Fibroblast of skin of right biceps (primary cell): ENCODE results near the gene TWF2.

Experiments
- DNase-seq: peaks from one replicate; pipeline ENCODE4 v3.0.0-alpha.2; 2013

TWF2 gene

DNA sequence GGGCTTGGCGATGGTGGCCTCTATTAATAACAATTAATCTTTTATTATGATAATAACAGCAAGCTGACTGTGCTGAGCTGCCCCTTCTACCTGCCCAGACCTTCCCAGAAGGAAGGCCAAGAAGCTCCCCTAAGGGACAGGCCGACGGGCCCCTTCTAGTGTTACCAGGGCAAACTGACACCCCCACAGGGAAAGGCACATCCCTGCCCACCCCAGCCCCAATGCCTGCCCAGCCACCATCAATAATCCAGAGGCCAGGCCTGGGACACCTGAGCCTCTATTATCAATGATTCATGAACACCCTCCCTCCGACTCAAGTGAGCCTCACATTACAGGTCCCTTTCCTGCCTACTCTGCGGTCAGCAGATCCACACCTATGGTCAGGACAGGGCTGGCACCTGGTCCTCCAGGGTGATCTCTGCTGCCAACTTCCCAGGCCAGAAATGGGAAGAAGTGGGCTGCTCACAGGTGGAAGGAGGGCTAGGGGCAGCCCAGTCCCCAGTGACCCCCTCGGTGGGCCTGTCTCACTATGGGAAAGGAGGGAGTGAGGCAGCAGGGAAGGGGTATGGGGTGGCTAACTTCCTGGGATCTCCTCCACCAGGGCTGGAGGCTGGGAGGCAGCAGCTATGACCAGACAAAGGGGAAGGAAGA, 1.8 kb downstream of the TWF2 start:
- DNase-seq = no peak

- no peak for DNase-seq
Observed at GRCh38 chr3:52236424-52236886, 2.5 kb downstream of the TWF2 start.

DNA sequence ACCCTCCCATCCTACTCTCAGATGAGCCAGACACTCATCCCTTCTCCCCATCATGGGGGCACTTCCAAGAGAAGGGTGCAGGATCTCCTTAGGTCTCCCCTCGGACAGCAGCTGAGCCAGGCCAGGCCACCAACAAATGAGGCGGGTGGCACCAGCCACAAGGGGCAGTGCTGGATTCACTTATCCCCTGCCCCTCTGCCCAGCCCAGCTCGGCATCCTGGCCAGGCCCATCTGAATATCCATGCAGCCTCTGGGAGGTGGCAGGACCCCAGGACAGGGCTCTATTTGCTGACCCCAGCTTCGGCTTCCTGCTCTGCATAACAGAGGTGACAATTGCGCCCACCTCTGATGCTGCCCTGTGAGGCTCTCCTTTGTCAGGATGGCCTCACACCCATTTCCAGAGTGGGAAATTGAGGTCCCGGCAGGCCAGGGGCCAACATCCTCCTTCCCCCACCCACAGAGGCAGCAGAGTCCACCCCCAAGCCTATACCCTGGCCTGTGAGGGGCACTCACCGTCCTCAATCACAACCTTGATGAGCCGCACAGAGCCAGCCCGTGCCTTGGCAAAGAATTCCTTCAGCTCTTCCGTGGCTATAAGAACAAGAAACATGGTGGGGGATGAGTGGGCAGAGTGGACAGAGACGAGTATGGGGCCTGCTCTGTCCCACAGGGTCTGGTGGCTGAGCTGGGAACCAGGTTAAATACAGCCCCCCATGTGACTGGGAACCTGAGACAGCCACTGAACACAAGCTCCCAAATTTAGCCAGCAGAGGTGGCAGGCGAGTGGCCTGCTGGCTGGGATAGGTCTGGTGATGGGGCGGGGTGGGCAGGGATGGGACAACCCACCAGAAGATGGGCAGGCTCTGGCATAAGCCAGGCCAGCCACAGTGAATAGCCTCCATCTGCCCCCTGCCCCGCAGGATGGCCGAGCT, 4.2 kb downstream of the TWF2 start:
- DNase-seq = no peak

DNA sequence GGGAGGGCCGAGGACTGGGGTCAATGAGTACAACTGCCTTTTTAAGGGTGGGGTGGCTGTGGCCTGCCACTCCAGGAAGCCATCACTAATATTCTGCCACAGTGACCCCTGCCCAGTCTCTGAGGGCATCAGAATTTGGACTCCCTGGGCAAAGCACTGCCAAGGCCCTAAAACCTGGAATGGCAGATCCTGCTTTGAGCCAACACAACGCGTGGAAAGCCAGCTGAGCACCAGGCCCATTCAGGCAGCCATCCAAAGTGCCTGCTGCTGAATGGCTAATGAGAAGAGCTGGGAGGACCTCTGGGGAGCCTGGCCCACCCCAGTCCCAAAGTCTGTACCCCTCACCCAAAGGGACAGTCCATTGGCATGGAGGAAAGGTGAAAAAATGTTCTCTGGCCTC, 5.0 kb downstream of the TWF2 start:
- DNase-seq = no peak

DNA sequence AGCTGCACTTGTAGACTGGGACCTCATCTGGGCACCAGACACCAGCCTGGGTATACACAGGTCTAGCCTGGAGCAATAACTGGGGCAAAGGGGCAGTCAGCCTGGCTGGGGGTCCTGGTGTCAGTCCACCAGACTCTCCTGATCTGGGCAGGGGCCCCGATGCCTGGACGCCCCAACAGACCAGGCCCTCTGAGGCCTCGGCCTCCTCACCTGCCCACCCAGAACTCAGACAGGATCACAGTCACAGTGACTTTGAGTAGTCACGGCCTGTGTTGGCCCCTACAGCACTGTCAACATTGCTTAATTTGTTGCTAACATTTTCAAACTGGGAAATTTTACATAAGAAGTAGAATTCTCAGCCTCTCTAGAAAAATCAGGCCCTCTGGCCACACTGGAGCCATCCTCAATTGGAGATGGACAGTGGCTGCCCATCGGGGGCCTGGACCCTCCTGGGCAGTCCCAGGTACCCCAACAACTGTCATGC, 5.8 kb downstream of the TWF2 start:
- DNase-seq = no peak

GRCh38 chr3:52232279-52233107, 6.5 kb downstream of the TWF2 start:
- no peak for DNase-seq

DNA sequence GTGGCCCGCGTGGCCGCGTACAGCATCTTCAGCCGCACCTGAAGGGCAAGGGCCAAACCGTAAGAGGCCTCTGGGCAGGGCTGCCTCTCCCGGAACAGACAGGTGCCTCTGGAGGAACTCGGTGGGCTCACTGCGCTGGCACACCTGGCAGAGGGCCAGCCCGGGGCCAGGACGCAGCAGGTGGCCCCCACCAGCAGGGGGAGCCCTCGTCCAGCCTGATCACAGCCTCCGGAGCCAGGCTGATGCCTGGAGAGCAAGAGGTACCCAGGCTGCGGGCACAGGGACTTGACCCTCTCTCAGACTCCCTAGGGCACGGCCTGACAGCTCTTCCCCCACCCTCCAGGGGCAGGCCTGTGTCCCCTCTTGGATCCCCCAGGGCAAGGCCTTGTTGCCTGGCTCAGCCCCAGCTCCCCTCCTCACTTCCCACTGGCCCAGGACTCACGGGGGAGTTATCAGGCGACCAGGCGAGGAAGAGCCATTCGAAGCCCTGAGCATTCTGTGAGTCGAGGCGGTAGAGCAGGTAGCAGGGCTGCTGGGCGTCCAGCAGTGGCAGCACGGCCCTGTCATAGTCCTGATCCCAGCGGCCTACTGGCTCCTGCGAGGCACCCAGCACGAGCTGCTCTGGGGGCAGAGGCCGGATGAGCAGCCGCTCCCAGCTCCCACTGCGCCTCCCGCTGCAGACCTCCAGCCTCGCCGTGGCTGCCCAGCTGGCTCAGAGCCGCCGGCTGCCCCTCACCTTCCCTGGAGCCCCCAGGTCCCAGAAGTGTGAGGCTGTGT, 7.3 kb downstream of the TWF2 start:
- peak; percentile 49 for DNase-seq

DNA sequence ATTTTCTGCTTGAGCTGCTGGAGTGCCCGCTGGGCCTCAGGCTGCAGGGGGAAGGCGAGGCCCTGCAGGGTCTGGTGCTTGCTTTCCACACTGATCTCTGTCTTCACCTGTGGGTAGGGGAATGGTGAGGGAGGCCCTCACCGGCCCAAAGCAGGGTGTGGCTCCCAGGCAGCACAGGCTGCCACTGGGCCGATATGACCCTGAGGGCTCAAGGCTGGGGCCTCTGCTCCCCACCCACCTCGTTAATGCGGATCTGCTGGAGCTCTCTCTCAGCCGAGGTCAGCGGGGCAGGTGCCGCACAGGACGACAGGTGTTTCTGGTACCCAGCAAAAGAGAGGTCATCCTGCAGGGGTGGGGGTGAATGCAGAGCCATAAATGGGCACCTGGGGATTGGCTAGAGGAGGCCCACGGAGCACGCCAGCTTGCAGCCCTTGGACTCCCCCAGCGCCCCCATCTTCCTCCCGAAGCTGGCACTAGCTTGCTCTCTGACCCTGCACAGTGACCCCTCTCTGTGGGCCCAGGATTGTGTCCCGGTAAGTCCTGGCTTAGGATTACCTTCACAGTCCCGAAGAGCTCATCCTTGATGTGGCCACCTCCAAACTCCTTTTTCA, 8.0 kb downstream of the TWF2 start:
- no peak for DNase-seq

- no peak for DNase-seq
Observed at GRCh38 chr3:52230461-52230860, 8.5 kb downstream of the TWF2 start.

- no peak for DNase-seq
Observed at GRCh38 chr3:52229656-52230055, 9.3 kb downstream of the TWF2 start.

DNA sequence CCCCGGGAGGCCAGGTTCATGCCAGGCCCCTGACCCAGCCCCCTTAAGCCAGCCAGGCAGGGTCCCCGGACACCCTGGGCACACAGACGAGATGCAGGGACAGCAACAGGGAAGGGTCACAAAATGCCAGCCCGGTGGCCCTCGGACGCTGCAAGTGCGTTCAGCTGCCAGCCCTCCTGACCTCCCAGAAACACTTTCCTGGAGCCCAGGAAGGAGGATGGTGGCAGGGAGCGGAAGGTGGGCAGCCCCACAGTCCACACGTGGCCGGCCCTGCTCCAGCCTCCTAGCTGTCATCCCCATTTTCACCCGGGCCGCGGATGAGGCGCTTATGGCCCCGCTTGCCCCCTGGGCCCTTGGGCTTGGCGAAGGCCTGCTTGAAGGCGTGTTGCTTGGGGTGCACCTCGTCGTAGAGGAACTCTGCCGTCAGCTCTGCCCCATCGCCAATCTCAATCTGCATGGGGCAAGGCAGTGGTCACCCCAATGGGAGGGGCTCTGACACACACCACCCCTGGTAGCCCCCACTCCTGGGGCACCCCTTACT, 10.1 kb downstream of the TWF2 start:
- DNase-seq = no peak

GRCh38 chr3:52228266-52228665, 10.7 kb downstream of the TWF2 start:
- no peak for DNase-seq

DNA sequence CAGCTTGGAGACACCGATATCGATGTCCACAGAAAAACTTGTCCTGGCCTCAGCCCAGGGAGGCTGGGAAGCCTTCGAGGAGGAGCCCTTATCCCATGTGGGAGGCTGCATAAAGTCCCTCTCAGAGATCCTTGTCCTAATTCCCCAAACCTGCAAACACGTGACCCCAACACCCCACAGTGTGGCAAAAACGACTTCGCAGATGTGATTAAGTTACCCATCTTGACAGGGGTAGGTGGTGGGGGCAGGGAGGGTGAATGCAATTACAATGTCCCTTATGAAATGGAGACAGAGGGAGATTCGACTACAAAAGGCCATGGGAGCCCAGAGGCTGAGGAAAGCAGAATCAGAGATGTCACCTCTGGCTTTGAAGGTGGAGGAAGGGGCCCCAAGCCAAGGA, 11.2 kb downstream of the TWF2 start:
- no peak for DNase-seq

GRCh38 chr3:52227117-52227516, 11.8 kb downstream of the TWF2 start:
- DNase-seq = no peak

GRCh38 chr3:52226229-52226817, 12.6 kb downstream of the TWF2 start:
- DNase-seq = no peak

DNA sequence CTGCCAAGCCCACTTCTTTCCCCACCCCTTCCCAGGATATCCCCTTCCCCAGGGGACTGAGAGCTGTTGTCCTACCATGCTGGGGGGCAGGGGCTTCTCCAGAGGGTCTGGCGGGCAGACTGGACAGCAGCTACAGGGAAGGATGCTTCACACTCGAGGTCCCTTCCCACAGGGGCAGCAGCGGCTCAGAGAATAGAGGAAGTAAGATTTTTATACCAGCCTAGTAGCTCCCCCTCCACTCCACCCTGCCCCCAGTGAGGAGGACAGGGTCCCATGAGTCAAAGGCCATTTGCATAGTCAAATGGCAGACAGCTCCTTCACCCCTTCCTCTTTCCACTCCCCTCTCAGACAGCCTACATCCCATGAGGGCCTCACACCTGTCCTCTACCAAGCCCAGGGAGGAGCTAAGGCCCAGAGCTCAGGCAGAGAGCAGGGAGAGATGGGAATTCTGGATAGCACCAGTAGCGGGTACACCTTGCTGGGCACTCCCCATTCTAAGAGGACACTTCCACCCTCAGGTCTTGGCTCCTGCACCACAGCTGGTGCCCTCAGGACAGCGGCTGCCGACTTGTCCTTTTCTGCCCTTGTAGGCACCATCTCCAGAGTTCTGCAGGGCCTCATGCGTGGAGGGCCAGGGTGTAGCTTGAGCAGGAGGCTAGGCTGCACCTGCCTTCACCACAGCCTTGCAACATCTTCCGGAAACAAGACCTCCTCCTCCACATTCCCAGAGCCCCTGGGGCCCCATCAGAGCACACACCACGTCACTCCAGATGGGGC, 13.3 kb downstream of the TWF2 start, which contains the start of gene TLR9:
TSS of gene TLR9 (minus strand) at position 194 of the 777 bp plus-strand sequence. CDS start at position 78, 116 bp downstream.
- no peak for DNase-seq

- DNase-seq = no peak
Observed at GRCh38 chr3:52223449-52224408, 15.2 kb downstream of the TWF2 start.

DNA sequence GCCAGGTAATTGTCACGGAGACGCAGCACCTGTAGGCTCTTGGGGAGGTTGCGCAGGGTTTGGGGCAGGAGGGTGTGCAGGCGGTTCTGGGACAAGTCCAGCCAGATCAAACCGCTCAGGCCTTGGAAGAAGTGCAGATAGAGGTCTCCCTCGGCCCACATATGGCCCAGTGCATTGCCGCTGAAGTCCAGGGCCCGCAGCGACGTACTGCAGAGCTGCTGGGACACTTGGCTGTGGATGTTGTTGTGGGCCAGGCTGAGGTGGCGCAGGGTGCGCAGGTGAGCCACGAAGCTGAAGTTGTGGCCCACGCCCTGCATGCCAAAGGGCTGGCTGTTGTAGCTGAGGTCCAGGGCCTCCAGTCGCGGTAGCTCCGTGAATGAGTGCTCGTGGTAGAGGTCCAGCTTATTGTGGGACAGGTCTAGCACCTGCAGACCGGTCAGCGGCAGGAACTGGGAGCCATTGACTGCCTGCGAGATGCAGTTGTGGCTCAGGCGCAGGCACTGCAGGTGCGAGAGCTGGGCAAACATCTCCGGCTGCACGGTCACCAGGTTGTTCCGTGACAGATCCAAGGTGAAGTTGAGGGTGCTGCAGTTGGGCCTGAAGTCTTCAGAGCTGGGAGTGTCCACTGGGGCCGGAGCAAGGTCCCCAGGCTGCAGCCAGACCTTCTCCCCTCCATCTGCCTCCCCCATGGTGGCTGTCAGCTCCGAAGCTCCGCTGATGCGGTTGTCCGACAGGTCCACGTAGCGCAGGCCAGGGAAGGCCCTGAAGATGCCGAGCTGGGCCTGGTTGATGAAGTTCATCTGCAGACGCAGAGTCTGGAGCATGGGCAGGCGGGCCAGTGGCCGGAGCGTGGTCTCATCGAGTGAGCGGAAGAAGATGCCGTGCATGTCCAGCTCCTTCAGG, 16.4 kb downstream of the TWF2 start:
- DNase-seq = no peak
